NB4 (cell line): Measurements from ENCODE around the gene PWWP3B.

Experiments used
- DNase-seq: peaks from one replicate; pipeline ENCODE4 v3.0.0; 2010; ENCODE audit warnings: low read depth
- H3K4me3 ChIP-seq: one replicate; pipeline ENCODE4 v1.5.1; 2011; ENCODE audit warnings: mild to moderate bottlenecking, low read depth, low read length, moderate library complexity
- CTCF ChIP-seq: IDR thresholded peaks from one replicate; pipeline ENCODE4 v1.5.1; 2012; ENCODE audit warnings: low read depth, low read length
- MAX ChIP-seq: IDR thresholded peaks from 2 replicates; pipeline ENCODE4 v1.6.1; 2011; ENCODE audit warnings: low read depth, low read length
- MYC ChIP-seq: IDR thresholded peaks from 2 replicates; pipeline ENCODE4 v1.6.1; 2011; ENCODE audit warnings: low read depth, low read length
- POLR2A ChIP-seq: IDR thresholded peaks from 2 replicates; pipeline ENCODE4 v1.6.1; 2011; ENCODE audit warnings: mild to moderate bottlenecking; ENCODE audit not compliant: insufficient read length; ENCODE audit errors: extremely low read depth

PWWP3B gene

DNA sequence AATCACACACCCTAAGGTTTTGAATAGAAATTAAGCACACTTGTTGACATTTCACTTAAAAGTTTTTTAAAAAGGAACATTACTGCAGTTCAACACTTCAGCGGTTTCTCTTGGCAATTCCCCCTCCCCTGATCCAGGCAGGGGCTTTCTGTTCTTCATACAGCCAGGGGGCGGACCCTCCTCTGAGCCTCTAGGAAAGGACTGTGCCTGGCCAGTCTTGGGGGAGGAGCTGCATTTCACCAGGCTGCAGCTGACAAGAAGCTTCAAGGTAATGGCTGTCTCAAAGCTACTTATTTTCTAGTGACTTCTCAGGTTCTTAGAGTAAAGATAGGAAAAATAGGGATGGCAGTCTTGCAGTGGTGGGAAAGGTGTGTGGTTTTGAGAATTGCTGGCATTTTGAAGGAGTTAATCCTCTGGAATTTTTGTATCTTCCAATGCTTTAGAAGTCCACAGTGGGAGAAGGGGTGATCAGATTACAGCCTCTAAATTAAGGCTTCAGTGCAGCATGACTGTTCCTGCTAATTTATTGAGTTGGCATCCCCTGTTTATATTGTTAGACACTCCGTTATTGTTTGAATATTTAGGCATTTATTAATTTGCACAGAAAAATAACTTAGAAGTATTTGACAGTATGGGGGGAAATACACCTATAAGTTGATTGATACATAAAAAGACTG lies 33.5 kb downstream of the PWWP3B start:
- no peak for DNase-seq
- H3K4me3 ChIP-seq: no peak overlapping the region
- TF ChIP-seq POLR2A: no peak
- TF ChIP-seq MYC: no peak
- no peak for TF ChIP-seq MAX
- no peak for TF ChIP-seq CTCF

- no peak for DNase-seq
- TF ChIP-seq MYC (no peak), POLR2A (no peak), MAX (no peak), CTCF (no peak)
- H3K4me3 ChIP-seq: no peak overlapping the region
These were observed 35.2 kb downstream of the PWWP3B start for GRCh38 chrX:106203315-106203714.

DNA sequence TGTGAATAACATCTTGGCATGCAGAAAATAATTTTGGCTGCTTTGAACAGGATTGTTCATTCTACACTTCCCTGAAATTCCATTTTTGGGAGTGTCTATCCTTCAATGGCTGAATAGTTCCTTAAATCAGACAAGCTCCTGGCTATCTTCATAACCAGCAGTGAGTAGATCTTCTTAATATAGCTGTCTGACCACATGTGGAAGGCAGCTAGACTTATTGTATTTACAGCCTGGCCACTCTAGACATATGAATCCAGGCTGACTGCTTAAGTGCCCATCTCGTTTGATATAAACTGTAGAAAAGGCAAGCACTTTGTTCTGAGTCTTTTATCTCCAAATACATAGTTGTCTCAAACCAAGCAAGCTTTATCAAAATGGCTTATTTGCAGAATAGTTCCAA lies 40.0 kb downstream of the PWWP3B start:
- H3K4me3 ChIP-seq: no peak overlapping the region
- TF ChIP-seq MAX (no peak), POLR2A (no peak), CTCF (no peak), MYC (no peak)
- DNase-seq: no peak
